GM18520 (cell line): Measurements from ENCODE around the gene KRT71.

Source experiments
- ATAC-seq: cut with Tn5 transposase; IDR thresholded peaks from one replicate; pipeline ENCODE4 v1.9.1; 2021; ENCODE audit not compliant: unreplicated experiment

The KRT71 gene

DNA sequence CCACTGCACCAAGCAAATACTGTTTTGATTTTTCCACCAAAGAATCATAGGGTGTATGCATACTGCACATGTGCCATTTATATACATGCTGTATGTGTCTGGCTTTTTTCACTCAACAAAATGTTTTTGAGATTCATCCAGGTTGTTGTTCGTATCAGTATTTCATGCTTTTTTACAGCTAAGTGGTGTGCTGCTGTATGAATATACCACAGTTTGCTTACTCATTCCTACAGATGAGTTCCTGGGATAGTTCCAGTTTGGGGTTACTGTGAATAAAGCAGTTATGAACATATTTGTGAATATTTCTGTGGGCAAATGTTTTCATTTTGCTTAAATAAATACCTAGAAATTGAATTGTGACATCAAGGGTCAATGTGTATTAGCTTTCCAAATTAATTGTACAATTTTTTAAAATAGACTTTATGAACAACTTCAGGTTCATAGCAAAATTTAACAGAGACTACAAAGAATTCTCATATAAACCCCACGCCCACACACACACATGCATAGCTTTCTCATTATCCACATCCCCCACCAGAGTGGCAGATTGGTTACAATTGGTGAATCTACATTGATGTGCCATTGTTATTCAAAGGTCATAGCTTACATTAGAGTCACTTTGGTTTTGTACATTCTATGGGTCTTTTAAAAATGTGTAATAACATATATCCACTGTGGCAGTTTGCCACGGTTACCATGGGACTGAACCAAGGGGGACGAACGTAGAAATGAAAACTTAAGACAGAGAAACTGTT lies 53.0 kb downstream of the KRT71 start:
- ATAC-seq, result no peak

DNA sequence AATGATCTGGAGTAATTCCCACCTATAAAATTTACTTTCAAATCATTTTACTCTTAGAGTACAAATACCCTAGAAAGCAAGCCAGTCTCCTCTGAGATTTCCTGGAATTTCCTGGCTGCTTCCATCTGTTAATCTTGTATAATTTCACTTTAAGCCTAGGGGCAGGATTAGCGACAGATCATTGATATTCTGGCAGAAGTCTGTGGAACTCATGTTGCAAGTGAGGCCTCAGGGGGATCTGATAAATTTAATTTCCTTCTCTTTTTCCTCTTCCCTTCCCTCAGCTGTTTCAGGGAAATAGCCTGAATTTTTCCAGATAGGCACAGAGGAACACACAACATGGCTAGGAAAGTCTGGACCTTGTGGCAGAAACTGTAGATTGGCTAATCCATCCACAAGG lies 54.0 kb downstream of the KRT71 start:
- ATAC-seq, result no peak

DNA sequence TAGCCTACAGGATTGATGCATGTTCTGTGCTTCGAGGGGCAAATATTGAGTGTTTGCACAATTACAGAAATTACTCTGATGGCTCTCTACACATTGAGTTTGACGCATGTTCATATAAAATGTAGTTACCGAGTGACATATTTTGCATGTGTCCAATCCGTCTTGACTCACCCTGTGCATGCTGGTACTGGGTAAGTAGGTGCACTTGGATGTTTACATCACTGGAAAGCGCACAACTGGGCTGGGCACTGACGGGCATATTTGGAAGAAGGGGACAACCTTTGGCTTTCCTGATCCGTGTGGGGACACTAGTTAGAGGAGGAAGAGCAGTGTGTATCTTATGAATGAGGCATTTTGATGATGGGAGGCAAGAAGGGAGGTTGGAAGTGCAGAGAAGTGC lies 55.0 kb downstream of the KRT71 start:
- no peak for ATAC-seq

DNA sequence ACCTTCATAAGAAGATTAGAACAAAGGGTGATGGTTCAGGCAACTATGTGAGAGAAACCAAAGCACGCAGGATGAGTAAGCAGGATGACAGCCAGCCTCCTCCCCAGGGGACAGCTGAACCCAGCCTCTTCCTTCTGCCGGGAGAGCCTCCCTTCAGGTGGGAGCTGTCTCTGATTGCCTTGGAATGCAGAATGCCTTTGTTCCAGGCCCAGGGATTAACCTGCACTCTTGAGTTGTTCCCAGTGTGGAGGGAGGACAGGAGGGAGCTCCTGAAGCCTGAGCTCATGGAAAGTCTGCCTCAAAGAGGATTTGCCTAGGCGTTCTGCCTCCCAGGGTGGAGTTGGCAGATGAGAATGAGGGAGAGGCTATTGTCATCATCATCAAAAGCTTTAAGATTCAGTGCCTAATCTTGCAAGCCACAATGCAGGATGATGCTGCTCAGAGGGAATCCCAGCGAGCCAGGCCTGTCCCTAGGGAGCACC lies 56.3 kb downstream of the KRT71 start:
- ATAC-seq, result no peak

DNA sequence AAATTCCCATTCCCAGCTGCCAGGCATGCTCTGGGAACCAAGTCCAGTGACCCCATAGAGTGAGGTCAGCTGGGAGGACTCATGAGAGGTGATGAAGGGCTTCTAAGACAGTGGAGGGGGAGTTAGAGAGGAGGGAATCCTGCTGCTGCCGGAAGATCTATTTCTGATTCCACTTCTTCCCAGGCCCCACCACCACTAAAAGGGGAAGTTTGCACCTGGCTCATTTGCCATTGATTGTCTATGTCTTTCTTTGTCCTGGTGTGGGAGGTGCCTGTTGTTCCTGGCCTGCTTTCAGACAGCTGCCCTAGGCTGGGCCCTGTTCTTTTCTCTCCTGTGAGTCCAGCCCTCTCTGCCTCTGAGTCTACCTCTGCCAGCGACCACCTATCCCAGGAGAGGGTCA lies 56.9 kb downstream of the KRT71 start:
- ATAC-seq, result no peak

DNA sequence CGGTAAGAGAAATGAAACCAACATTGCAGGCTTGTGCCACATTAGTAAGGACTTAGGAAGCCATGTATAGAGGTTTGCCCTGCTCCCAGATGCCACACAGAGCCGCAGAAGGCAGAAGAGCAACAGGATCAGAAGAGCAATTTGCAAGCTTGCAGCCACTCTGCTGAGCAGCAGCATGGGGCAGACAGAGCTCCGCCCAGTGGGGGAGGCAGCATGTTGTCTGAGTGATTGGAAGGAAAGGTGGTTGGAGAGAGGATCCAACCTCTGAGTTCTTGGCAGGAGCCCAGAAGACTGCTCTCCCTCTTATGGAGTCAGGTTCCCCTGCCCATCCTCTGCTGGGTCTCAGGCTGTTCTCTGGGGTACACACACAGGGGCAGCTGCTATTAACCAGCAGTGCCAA lies 57.6 kb downstream of the KRT71 start:
- no peak for ATAC-seq

DNA sequence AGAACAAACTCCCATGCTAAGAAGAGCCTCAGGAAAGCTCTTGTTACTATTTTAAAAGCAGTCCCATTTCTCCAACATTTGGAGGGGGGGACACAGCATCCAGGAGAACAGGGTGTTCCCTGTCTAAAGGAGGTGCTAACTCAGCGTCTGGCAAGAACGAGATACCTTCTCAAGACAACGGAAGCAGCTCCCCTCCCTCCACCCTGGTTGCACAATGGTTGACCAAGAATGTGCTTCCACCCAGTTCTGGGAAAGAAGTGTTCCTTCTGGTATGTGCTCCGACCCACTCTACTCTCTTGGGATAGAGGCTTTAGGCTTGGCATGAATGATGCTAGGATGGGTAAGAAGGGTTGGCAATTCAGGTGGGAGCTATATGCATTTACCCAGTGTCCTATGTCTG lies 58.4 kb downstream of the KRT71 start:
- ATAC-seq, result no peak

DNA sequence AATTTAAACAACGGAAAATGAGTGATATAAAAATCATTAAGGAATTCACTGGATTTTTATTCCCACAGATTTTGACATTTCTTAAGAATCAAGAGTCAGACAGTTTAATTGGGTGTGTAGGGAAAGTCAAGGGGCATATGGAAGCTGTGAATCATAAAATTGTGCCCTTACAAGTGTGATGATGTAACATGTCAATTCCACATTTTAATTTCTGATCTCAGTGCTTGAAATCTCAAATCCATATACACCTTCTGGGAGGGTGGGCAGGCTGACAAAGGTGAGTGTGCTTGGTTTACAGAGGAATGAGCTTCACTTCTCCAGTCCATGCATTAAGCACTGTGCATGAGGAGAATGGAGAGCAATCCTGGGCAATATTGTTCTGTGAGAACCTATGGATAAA lies 58.8 kb downstream of the KRT71 start:
- ATAC-seq, result no peak
